Subcutaneous abdominal adipose tissue (tissue), 5 donors: ENCODE measurements around the gene DYNLRB1.
"Not testable (repeated sequence)": the region's sequence is repeated elsewhere in the genome, so short reads cannot be mapped to it uniquely, and the experiment has no call there.

Experiments
- H3K27ac ChIP-seq: one replicate; pipeline ENCODE4 v1.7.0; 2013; ENCODE audit warnings: low read depth, mild to moderate bottlenecking, inconsistent platforms, low read length, moderate library complexity
- H3K27me3 ChIP-seq, 5 donors: one replicate each; pipeline ENCODE4 v1.7.0; 2013; ENCODE audit warnings: low read length in 5 of 5, inconsistent platforms in 1 of 5; ENCODE audit not compliant: control insufficient read depth in 5 of 5, insufficient read depth in 4 of 5
- H3K36me3 ChIP-seq, 5 donors: one replicate each; pipeline ENCODE4 v1.7.0; 2013; ENCODE audit warnings: low read length in 5 of 5; ENCODE audit not compliant: control insufficient read depth in 5 of 5, insufficient read depth in 5 of 5
- H3K4me1 ChIP-seq, 5 donors: one replicate each; pipeline ENCODE4 v1.7.0; 2013; ENCODE audit warnings: low read length in 5 of 5, mild to moderate bottlenecking in 3 of 5, moderate library complexity in 1 of 5; ENCODE audit not compliant: control insufficient read depth in 5 of 5, insufficient read depth in 5 of 5
- H3K4me3 ChIP-seq, 5 donors: one replicate each; pipeline ENCODE4 v1.7.0; 2013; ENCODE audit warnings: low read length in 5 of 5, low read depth in 1 of 5
- H3K9ac ChIP-seq, 5 donors: one replicate each; pipeline ENCODE4 v1.7.0; 2013; ENCODE audit warnings: low read length in 5 of 5, mild to moderate bottlenecking in 4 of 5, moderate library complexity in 3 of 5
- H3K9me3 ChIP-seq, 5 donors: one replicate each; pipeline ENCODE4 v1.7.0; 2013; ENCODE audit warnings: low read length in 5 of 5; ENCODE audit not compliant: control insufficient read depth in 5 of 5
- donor health status: healthy.
- donor health status: healthy.
- donor health status: healthy.
- donor health status: healthy.
- donor health status: healthy.

DYNLRB1 gene

DNA sequence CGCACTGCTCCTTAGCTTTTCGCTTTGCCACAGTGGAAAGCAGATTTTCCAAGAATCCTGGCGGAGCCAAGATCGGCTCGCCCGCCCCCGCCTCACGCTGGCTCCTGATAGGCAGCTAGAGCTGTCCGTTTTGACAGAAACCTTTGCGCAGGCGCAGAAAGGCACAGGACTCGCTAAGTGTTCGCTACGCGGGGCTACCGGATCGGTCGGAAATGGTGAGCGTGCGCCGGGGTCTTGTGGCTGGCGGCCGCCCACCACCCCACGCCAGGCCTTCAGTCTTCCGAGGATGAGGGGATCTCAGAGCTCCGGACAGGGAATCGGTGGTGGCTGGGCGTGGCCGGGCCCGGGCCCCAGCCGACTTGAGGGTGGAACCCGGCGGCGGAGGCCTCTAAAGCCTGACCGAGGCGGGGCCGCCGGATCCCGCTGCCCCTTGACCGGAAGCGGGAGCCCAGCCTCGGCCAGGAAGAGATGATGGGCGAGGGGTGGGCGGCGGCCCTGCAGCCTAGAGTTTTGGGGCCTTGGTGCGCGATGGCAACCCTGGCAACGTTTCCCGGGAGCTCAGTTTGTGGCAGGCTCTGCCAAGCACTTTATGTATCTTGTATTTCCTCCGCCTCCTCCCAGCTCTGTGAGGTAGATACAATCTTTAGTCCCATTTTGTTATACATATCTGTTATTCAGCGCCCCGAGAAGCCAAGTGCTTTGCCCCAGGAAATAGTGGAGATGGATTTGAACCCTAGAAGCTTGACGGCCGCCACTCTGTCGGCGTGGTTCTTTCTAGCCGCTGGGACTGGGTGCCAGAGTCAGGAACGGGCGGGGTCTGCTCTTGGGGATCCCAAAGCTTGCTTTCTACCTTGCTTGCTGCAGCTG is at the start of gene DYNLRB1:
DYNLRB1 (plus strand) TSS at position 176 of the 867 bp plus-strand sequence; CDS start at position 213, 37 bp downstream.
- Histone ChIP-seq H3K9me3 (no peaks in the 10 kb centered on the region), H3K4me1 (peaks cover 0 to 28% (median 23%) of the 10 kb centered on the region in 5 donors), H3K9ac (peak within 1 kb of the TSS; percentile 73 to 97 (median 95)), H3K27me3 (no peaks in the 10 kb centered on the region), H3K36me3 (peaks cover 0 to 14% (median 3%) of the 10 kb centered on the region in 5 donors), H3K4me3 (peak within 1 kb of the TSS; percentile 91 to 96 (median 93)), H3K27ac (peak within 1 kb of the TSS; percentile 91)

DNA sequence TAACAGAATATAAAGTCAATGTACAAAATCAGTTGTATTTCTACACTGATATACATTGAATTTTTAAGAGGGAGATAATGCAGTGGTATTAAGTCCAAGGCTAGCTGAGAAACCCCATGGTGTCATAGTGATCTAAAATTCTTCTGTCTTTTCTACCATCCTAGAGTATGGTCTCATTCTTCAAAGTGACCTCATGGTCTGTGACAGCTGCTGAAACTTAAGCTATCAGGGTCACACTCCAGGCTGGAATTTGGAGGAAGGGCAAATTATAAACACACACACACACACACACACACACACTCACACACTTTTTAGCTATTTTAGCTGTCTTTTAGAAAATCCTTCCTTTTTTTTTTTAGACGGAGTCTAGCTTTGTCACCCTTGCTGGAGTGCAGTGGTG is 47.3 kb upstream of the DYNLRB1 start:
- no peaks in the 10 kb centered on the region for H3K27me3 ChIP-seq
- no peak overlapping the region for H3K27ac ChIP-seq
- no peak overlapping the region for H3K4me3 ChIP-seq
- H3K9me3 ChIP-seq, result no peaks in the 10 kb centered on the region
- peaks cover 7 to 34% (median 20%) of the 10 kb centered on the region in 5 donors for H3K36me3 ChIP-seq
- H3K4me1 ChIP-seq, result peaks cover 0 to 5% (median 3%) of the 10 kb centered on the region in 5 donors
- no peak overlapping the region for H3K9ac ChIP-seq

DNA sequence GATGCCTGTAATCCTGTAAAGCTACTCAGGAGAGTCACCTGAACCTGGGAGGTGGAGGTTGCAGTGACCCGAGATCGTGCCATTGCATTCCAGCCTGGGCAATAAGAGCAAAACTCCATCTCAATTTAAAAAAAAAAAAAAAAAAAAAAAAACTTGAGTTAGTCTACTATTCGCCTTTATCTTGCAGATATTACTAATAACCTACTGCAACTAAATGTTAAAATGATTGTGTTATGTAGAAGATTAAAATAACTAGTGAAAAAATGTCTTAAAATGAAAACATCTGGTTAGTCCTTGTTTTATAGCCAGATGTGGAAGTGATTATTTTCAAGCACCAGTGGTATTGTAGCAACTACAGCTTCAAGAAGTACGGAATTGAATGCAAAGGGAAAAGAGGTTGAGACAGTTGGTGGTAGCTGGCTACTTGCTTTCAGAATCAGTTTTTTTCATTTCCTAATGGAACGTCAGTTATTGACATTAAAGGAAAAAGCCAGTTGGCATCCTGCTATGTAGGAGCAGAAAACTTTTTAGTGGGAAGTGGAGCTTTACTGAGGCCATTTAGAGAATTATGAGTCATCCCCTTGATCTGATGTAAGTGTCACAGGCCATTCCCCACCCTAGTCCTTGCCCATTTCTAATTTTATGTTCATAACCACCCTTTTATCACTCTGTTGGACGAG is 43.8 kb upstream of the DYNLRB1 start:
- H3K9me3 ChIP-seq, result no peaks in the 10 kb centered on the region
- peaks cover 6 to 36% (median 17%) of the 10 kb centered on the region in 5 donors for H3K36me3 ChIP-seq
- H3K27me3 ChIP-seq, result no peaks in the 10 kb centered on the region
- H3K4me3 ChIP-seq, result no peak overlapping the region
- no peak overlapping the region for H3K9ac ChIP-seq
- H3K27ac ChIP-seq, result peak overlapping the region; percentile 26
- peaks cover 0 to 7% (median 5%) of the 10 kb centered on the region in 5 donors for H3K4me1 ChIP-seq

DNA sequence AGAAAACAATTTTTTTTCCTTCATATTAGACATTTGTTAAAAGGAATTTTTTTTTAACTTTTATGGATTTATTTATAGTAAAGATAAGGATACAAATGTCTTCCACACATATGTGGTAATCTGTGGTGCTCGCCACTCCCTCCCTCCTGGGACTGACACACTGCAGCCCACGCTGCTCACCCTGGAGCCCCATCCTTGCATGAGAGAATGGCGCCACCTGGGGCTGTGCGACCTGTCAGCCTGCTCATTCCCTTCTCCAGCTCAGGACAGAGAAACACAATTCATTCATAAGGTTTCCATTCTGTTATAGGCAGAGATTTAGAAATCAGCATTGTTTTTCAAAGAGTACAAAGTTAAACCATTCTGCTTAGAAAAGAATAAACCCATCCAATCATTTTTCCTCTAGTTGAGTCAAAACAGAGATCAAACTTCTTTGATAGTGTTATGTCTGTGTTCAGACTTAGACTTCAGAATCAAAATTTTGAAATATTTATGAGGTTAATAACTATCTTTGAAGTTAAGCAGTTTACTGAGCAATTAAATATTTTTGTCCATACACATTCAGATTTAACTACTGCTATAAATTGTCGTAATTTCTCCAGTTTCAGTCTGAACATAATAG is 42.8 kb upstream of the DYNLRB1 start:
- H3K27ac ChIP-seq, result peak overlapping the region; percentile 26
- peaks cover 12 to 41% (median 26%) of the 10 kb centered on the region in 5 donors for H3K36me3 ChIP-seq
- no peaks in the 10 kb centered on the region for H3K9me3 ChIP-seq
- no peak overlapping the region for H3K9ac ChIP-seq
- no peak overlapping the region for H3K4me3 ChIP-seq
- no peaks in the 10 kb centered on the region for H3K27me3 ChIP-seq
- peaks cover 0 to 7% (median 5%) of the 10 kb centered on the region in 5 donors for H3K4me1 ChIP-seq

DNA sequence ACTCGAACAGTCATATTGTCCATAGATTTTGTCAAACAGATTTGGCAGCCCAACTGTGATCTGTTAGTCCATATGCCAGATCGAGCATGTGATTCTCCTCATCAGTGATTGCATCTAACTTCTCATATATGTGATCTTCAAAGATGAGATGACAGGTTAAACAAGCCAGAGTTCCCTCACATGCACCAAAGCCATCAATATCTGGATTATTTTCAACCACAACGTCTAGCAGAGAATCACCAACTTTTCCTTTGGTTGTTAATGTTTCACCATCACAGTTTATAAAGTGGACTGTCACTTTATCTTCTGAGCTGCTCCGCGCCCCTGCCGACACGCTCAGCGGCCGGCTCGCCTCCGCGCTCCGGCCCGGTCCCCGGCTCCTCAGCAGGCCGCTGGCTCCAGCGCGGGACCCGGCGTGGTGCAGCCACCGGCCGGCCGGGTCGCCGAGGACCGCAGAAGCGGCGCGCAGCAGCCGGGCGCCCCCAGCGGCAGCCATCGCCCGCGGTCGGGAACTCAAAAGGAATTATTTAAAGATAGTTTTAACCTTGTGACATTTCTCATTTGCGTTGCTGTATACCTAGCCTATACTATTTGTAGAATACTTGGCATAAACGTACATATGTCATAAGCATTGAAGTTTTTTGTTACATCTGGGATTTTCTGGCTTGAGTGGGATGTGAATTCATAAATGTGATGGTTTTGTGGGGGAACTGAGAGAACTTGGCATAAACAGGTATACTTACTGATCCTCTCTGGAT is 40.1 kb upstream of the DYNLRB1 start:
- Histone ChIP-seq H3K9me3 (no peaks in the 10 kb centered on the region), H3K36me3 (peaks cover 16 to 48% (median 39%) of the 10 kb centered on the region in 5 donors), H3K4me3 (no peak overlapping the region), H3K9ac (no peak overlapping the region), H3K4me1 (peaks cover 0 to 7% (median 5%) of the 10 kb centered on the region in 5 donors), H3K27ac (no peak overlapping the region), H3K27me3 (no peaks in the 10 kb centered on the region)

DNA sequence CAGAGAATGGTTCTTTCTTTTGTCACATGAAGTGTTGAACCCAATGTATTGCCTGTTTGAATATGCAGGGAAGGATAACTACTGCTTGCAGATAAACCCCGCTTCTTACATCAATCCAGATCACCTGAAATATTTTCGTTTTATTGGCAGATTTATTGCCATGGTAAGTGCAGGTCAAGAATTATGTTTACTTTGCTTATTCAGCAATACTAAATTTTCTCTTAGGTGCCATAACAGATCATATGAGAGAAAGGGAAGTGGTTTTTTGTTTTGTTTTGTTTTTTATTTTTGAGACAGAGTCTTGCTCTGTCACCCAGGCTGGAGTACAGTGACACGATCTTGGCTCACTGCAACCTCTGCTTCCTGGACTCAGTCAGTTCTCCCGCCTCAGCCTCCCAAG is 36.6 kb upstream of the DYNLRB1 start:
- peaks cover 0 to 2% (median 0%) of the 10 kb centered on the region in 5 donors for H3K9me3 ChIP-seq
- no peak overlapping the region for H3K4me3 ChIP-seq
- H3K9ac ChIP-seq, result no peak overlapping the region
- H3K27ac ChIP-seq, result no peak overlapping the region
- peaks cover 38 to 61% (median 52%) of the 10 kb centered on the region in 5 donors for H3K36me3 ChIP-seq
- peaks cover 0 to 3% (median 2%) of the 10 kb centered on the region in 5 donors for H3K4me1 ChIP-seq
- no peaks in the 10 kb centered on the region for H3K27me3 ChIP-seq

DNA sequence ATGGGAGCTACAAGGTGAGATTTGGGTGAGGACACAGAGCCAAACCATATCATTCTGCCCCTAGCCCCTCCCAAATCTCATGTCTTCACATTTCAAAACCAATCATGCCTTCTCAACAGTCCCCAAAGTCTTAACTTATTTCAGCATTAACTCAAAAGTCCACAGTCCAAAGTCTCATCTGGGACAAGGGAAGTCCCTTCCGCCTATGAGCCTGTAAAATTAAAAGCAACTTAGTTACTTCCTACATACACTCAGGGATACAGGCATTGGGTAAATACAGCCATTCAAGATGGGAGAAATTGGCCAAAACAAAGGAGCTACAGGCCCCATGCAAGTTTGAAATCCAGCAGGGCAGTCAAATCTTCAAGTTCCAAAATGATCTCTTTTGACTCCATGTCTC is 34.1 kb upstream of the DYNLRB1 start:
- H3K9ac ChIP-seq, H3K4me1 ChIP-seq, H3K9me3 ChIP-seq, H3K4me3 ChIP-seq, H3K27ac ChIP-seq, H3K27me3 ChIP-seq: not testable (repeated sequence)
- peaks cover 41 to 67% (median 52%) of the 10 kb centered on the region in 5 donors for H3K36me3 ChIP-seq

DNA sequence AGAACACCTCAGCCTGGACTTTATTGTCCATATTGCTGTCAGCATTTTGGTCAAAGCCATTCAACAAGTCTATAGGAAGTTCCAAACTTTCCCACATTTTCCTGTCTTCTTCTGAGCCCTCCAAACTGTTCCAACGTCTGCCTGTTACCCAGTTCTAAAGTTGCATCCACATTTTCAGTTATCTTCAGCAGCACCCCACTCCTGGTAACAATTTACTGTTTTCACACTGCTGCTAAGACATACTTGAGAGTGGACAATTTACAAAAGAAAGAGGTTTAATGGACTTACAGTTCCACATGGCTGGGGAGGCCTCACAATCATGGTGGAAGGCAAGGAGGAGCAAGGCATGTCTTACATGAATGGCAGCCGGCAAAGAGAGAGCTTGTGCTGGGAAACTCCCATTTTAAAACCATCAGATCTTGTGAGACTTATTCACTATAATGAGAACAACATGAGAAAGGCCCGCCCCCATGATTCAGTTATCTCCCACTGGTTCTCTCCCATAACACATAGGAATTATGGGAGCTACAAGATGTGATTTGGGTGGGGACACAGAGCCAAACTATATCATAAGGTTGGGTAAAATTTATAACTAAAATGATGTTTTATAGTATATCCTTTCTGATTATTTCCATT is 32.5 kb upstream of the DYNLRB1 start:
- H3K36me3 ChIP-seq, result peaks cover 40 to 69% (median 52%) of the 10 kb centered on the region in 5 donors
- not testable (repeated sequence) for H3K27me3 ChIP-seq, H3K9ac ChIP-seq, H3K4me1 ChIP-seq, H3K9me3 ChIP-seq, H3K4me3 ChIP-seq, H3K27ac ChIP-seq

DNA sequence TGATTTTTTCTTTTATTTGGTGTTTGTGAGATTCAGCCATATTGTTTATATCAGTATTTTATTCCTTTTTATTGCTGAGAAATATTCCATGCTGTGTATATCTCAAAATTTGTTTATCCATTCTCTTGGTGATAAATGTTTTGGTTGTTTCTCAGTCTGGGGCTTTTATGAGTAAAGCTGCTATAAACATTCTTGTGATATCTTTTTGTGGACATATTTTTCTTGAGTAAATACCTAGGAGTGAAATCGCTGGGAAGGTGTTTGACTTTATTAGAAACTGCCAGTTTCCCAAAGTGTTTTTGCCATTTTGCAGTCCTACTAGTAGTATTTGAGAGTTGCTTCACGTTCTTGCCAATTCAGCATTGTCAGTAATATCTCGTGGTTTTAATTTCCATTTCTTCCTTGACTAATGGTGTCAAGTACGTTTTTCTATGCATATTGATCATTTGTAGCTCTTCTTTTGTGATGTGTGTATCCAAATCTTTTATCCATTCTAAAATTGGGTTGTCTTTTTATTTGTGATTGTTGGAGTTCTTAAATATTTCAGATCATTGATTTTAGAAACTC is 31.1 kb upstream of the DYNLRB1 start:
- H3K36me3 ChIP-seq, result peaks cover 40 to 70% (median 56%) of the 10 kb centered on the region in 5 donors
- H3K27me3 ChIP-seq, result no peaks in the 10 kb centered on the region
- no peak overlapping the region for H3K4me3 ChIP-seq
- no peaks in the 10 kb centered on the region for H3K4me1 ChIP-seq
- no peak overlapping the region for H3K9ac ChIP-seq
- peaks cover 0 to 2% (median 0%) of the 10 kb centered on the region in 5 donors for H3K9me3 ChIP-seq
- H3K27ac ChIP-seq, result no peak overlapping the region
